NCI-H2227 treated with DMSO at 0.1 percent for 48 hours (cell line): ENCODE results near the gene C22orf23.

Source experiments
- DNase-seq: peaks from one replicate; lab custom pipeline; 2025; lab: John Stamatoyannopoulos, UW

Gene C22orf23

DNA sequence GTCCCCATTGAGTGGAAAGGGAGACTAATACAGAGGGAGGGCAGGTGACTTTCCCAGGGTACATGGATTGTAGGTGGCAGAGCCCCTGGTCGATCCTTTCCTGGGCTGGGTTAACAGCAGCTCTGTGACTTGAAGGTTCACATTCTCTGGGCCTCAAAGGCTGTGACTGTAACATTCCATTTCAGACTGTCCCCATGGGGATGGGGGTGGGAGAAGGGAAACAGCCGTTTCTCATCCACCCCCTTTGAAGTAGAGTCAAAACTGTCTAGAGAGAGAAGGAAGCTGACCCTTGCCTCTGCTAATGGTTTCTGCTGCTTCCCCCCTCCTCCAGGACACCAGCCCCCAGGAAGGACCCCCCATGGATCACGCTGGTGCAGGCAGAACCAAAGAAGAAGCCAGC is 28.1 kb downstream of the C22orf23 start:
- no peak for DNase-seq

GRCh38 chr22:37924386-37925065 is 28.9 kb downstream of the C22orf23 start:
- no peak for DNase-seq

GRCh38 chr22:37923927-37924326 is 29.5 kb downstream of the C22orf23 start:
- no peak for DNase-seq

DNA sequence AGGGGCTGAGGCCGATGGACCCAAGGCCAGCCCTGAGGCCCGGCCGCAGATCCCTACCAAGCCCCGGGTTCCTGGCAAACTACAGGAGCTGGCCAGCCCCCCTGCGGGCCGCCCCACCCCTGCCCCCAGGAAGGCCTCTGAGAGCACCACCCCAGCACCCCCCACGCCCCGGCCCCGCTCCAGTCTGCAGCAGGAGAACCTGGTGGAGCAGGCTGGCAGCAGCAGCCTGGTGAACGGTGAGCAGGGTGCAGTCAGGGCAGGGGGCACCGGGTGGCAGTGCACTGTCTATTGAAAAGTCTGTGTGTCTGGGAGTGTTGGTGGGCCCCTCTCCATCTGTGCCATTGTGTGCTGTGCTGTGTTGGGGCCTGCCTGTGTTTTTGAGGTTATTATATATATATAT is 31.2 kb downstream of the C22orf23 start:
- no peak for DNase-seq

GRCh38 chr22:37920126-37920525 is 33.3 kb downstream of the C22orf23 start:
- DNase-seq = no peak

DNA sequence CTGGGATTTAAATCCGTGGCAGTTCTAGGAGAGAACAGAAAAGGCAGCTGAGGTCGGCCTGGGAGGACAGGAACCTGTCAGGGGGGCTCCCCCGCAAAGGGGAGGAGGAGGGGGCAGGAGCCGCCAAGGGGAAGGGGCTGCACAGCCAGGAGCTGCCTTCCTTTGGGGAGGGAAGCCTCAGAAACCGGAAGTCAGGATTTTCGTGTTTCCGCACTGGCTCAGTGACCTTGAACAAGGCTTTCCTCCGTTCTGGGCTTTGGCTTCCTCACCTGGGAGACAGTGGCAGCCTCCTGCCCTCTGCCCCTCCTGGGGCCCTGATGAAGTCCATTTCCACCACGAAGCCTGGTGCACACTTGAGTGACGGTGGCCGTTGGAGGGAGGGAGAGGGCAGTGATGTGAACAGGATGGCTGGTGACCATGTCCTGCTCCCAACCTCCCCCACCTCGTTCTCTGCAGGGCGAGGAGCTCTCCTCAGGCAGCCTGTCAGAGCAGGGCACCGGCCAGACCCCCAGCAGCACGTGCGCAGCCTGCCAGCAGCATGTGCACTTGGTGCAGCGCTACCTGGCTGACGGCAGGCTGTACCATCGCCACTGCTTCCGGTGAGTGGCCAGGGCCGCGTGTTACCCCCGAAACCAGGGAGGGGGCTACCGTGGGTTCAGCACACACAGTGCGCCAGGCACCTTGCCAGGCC is 34.7 kb downstream of the C22orf23 start:
- no peak for DNase-seq

GRCh38 chr22:37917874-37918548 is 35.4 kb downstream of the C22orf23 start:
- DNase-seq = no peak

DNA sequence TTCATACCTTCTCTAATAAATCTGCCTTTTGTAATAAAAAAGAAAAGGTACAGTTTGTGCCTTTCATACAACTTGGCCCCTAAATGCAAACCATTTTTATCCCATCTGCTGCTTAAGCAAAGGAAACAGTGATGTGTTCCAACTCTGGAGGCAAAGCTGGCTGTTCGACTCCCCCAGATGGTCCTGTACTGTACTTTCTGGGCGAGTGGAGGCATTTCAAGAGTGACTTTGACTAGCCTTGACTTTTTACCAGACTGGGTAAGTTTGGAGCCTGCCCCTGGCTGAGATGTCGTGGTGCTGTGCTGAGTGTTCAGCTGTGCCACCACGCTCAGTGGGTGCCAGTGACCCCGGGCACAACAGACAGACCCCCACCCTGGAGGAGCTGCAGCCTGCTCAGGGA is 37.1 kb downstream of the C22orf23 start:
- no peak for DNase-seq

- no peak for DNase-seq
These were observed 40.1 kb downstream of the C22orf23 start for GRCh38 chr22:37913233-37913721.

DNA sequence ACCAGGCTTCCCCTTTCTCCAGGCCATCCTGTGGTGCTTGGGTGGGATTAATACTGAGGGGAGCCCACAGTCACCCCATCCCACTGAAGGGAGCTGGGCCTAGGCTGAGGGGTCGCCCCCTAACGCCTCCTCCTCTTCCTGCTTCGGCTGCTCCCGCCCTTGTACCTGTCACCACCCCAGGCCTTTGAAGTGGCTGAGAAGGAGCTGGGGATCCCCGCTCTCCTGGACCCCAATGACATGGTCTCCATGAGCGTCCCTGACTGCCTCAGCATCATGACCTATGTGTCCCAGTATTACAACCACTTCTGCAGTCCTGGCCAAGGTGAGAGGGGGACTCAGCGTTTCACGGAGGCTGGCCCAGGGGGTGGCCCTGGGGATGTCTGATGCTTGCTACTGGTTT is 41.2 kb downstream of the C22orf23 start:
- no peak for DNase-seq

GRCh38 chr22:37911697-37912096 is 41.7 kb downstream of the C22orf23 start:
- DNase-seq = no peak

DNA sequence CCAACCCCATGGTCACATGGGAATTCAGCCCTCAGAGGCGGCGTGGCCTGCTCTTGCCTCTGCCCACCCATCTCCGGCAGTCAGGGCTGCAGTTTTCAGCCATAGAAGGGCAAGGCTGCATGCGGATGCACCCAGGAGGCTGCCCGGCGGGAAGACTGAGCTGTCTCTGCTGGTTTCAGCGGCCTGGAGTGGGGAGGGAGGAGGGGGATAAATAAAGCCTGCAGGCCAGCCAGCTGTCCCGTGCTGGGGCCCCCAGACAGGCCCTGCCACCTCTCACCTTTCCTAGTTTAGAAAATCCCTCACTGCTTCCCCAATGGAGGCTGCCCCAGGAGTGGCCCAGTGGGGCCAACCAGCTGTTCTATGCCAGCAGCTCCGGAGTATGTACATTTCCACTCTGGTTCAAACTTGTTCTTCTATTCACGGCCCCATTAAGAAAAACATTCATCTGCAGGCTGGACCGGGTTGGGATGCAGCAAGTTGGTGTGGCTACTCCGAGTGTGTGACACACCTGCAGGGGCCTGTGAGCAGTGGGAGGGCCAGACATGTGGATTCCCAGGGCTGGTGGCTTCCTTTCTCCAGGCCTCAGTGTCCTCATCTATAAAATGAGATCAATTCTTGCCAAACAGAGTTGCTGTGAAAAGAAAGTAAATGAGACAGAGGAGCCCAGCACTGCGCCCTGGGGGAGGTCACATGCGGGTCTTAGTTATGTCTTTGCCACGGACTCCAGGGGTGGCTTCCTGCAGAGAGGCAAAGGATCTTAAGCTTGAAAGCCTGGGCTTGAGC is 42.3 kb downstream of the C22orf23 start:
- no peak for DNase-seq

DNA sequence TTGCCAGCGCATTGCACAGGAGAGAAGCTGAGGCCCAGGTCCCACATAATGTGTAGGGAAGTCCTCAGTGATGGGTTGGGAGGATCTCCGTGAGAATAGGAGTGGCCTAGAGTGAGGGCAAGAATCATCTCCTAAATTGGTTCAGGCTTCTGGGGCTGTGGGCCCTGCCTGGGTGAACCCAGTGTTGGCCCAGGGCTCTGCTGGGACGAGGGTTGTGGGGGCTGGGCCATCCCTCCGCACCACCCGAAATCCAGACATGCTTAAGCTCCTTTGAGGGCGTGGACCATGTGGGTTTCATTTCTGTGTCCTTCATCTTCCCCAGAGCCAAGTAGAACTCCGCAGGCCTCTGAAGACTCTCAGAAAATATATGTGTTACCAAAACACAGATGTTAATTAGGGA is 43.6 kb downstream of the C22orf23 start:
- no peak for DNase-seq

- no peak for DNase-seq
These were observed 46.1 kb downstream of the C22orf23 start for GRCh38 chr22:37907036-37907954.

- DNase-seq = no peak
These were observed 46.9 kb downstream of the C22orf23 start for GRCh38 chr22:37906364-37907008.

DNA sequence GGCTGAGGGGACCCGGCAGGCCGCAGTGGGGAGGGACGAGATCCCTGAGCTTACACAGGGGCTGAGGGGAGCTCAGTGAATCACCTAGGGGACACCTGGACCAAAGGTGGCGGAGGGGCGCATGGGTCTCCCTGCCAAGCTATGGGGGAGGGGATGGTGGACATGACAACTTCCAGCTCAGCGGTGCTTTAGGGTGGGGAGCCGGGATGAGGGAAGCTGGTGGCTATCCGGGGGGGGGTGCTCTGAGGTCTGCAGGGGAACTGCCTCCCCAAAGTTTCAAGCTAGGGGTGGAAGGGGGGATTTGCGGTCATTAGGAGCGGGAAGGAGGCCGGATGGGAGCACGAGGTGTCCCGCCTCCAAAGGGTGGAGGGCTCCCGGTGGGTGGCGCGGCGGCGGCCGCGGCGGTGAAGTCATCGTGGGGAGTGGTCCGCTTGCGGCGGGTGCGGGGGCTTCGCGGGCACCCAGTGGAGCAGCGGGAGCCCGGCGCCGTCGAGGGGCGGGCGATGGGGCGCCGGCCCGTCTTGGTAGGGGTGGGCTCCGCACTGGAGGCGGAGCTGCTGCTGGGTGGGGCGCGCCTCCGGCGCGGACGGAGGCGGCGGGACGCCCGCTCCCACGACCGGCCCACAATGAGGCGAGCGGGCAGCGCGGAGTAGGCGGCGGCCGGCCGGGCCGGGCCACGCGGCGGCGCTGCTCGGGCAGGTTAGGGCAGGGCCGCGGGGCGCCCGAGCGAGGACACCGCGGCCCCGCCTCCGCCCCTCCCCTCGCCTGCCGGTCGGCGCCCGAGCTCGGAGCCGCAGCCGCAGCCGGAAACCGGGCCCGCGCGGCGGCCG is 47.7 kb downstream of the C22orf23 start, which contains the start of gene MICALL1:
MICALL1 (plus strand) TSS at position 764 of the 830 bp plus-strand sequence. CDS start 126 bp downstream, outside the sequence.
- peak; percentile 13 for DNase-seq

- DNase-seq = no peak
These were observed 48.5 kb downstream of the C22orf23 start for GRCh38 chr22:37904572-37905533.

DNA sequence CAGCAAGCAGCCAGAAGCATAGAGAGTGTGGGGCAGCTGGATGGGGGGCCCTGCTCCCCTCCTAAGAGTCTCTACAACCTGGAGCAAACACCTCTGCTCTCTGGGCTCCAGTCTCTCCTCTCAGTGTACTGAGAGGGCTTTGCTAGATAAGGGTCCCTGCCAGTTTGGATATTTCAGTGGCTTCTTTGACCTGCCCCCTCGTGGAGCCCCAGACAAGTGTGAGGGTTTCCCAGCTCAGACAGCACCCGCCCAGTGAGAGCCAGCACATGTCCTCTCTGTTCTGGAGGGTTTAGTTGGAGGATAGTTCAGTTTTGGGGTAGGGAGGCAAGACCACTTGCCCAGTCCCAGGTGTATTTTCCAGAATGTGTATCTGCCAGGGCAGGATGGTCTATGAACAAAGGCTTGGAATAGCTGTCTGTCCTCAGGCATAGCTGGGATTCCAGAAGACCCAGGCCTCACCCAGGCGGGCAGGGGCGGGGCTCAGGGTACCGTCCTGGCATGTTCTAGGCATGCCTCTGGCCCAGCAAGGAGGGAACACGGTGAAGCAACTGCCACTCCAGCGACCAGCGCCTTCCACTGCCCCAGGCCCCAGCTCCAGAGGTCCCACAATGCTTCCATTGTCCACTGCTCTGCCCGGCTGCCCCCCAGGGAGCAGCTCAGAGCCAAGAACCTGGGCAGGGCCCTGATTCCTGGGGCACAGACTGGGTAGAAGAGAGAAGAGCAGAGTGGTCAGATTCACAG is 54.8 kb downstream of the C22orf23 start:
- DNase-seq = no peak
